ENCODE results near the gene MMS19. TPM values are rescaled to one million over a fixed set of nuclear protein-coding genes. Genes with fewer than 3 reads are reported as not detected.

The MMS19 gene
- polyA plus RNA-seq, 1 donor: 62.5 TPM

GRCh38 chr10:97525086-97525485, 26.9 kb upstream of the MMS19 start:
- Histone ChIP-seq H3K36me3 (ENCODE audit: control insufficient read depth, insufficient read depth, low read length) (no peaks in the 10 kb centered on the region), H3K9me3 (ENCODE audit: control insufficient read depth, low read depth, low read length) (peaks cover 3% of the 10 kb centered on the region), H3K4me1 (ENCODE audit: control insufficient read depth, insufficient read depth, low read length) (no peaks in the 10 kb centered on the region), H3K27me3 (ENCODE audit: control insufficient read depth, insufficient read depth, low read length) (no peaks in the 10 kb centered on the region), H3K27ac (ENCODE audit: low read length) (no peak overlapping the region), H3K4me3 (ENCODE audit: low read length) (no peak overlapping the region)
- DNase-seq: no peak
- WGBS (ENCODE audit: insufficient coverage, low lambda C conversion rate): no CpG with 5 or more reads among the region's 5 CpGs

- no peaks in the 10 kb centered on the region for H3K4me1 ChIP-seq (ENCODE audit: control insufficient read depth, insufficient read depth, low read length)
- no peak overlapping the region for H3K27ac ChIP-seq (ENCODE audit: low read length)
- WGBS (ENCODE audit: insufficient coverage, low lambda C conversion rate): 88% methylated on average over 2 of the region's 8 CpGs
- H3K27me3 ChIP-seq (ENCODE audit: control insufficient read depth, insufficient read depth, low read length): no peaks in the 10 kb centered on the region
- H3K9me3 ChIP-seq (ENCODE audit: control insufficient read depth, low read depth, low read length): no peaks in the 10 kb centered on the region
- DNase-seq: no peak
- no peaks in the 10 kb centered on the region for H3K36me3 ChIP-seq (ENCODE audit: control insufficient read depth, insufficient read depth, low read length)
- no peak overlapping the region for H3K4me3 ChIP-seq (ENCODE audit: low read length)
These were observed 24.7 kb upstream of the MMS19 start for GRCh38 chr10:97522937-97523336.

- WGBS (ENCODE audit: insufficient coverage, low lambda C conversion rate): no CpG with 5 or more reads among the region's 6 CpGs
- H3K27ac ChIP-seq (ENCODE audit: low read length): no peak overlapping the region
These were observed 23.8 kb upstream of the MMS19 start for GRCh38 chr10:97522071-97522470.

GRCh38 chr10:97520978-97521761, 22.9 kb upstream of the MMS19 start:
- 80% methylated on average over 1 of the region's 11 CpGs for WGBS (ENCODE audit: insufficient coverage, low lambda C conversion rate)
- H3K36me3 ChIP-seq (ENCODE audit: control insufficient read depth, insufficient read depth, low read length): no peaks in the 10 kb centered on the region
- no peak overlapping the region for H3K4me3 ChIP-seq (ENCODE audit: low read length)

More at GRCh38 chr10:97522071-97522470, 23.8 kb upstream of the MMS19 start:
- Histone ChIP-seq H3K27me3 (ENCODE audit: control insufficient read depth, insufficient read depth, low read length) (no peaks in the 10 kb centered on the region), H3K9me3 (ENCODE audit: control insufficient read depth, low read depth, low read length) (no peaks in the 10 kb centered on the region), H3K4me1 (ENCODE audit: control insufficient read depth, insufficient read depth, low read length) (no peaks in the 10 kb centered on the region), H3K36me3 (ENCODE audit: control insufficient read depth, insufficient read depth, low read length) (no peaks in the 10 kb centered on the region), H3K4me3 (ENCODE audit: low read length) (no peak overlapping the region)
- no peak for DNase-seq

GRCh38 chr10:97520520-97520919, 22.3 kb upstream of the MMS19 start:
- Histone ChIP-seq H3K27ac (ENCODE audit: low read length) (no peak overlapping the region), H3K27me3 (ENCODE audit: control insufficient read depth, insufficient read depth, low read length) (no peaks in the 10 kb centered on the region), H3K4me1 (ENCODE audit: control insufficient read depth, insufficient read depth, low read length) (no peaks in the 10 kb centered on the region), H3K36me3 (ENCODE audit: control insufficient read depth, insufficient read depth, low read length) (no peaks in the 10 kb centered on the region), H3K4me3 (ENCODE audit: low read length) (no peak overlapping the region), H3K9me3 (ENCODE audit: control insufficient read depth, low read depth, low read length) (no peaks in the 10 kb centered on the region)
- no CpG with 5 or more reads among the region's 5 CpGs for WGBS (ENCODE audit: insufficient coverage, low lambda C conversion rate)
- DNase-seq: no peak

More at GRCh38 chr10:97520978-97521761, 22.9 kb upstream of the MMS19 start:
- no peak overlapping the region for H3K27ac ChIP-seq (ENCODE audit: low read length)
- no peaks in the 10 kb centered on the region for H3K9me3 ChIP-seq (ENCODE audit: control insufficient read depth, low read depth, low read length)
- no peak for DNase-seq
- no peaks in the 10 kb centered on the region for H3K27me3 ChIP-seq (ENCODE audit: control insufficient read depth, insufficient read depth, low read length)
- H3K4me1 ChIP-seq (ENCODE audit: control insufficient read depth, insufficient read depth, low read length): no peaks in the 10 kb centered on the region

GRCh38 chr10:97519342-97519741, 21.1 kb upstream of the MMS19 start:
- H3K27me3 ChIP-seq (ENCODE audit: control insufficient read depth, insufficient read depth, low read length): no peaks in the 10 kb centered on the region
- H3K4me3 ChIP-seq (ENCODE audit: low read length): no peak overlapping the region
- no CpG with 5 or more reads among the region's 2 CpGs for WGBS (ENCODE audit: insufficient coverage, low lambda C conversion rate)
- no peak for DNase-seq
- H3K27ac ChIP-seq (ENCODE audit: low read length): no peak overlapping the region
- no peaks in the 10 kb centered on the region for H3K9me3 ChIP-seq (ENCODE audit: control insufficient read depth, low read depth, low read length)
- no peaks in the 10 kb centered on the region for H3K36me3 ChIP-seq (ENCODE audit: control insufficient read depth, insufficient read depth, low read length)
- H3K4me1 ChIP-seq (ENCODE audit: control insufficient read depth, insufficient read depth, low read length): no peaks in the 10 kb centered on the region

GRCh38 chr10:97518301-97519043, 20.2 kb upstream of the MMS19 start:
- H3K9me3 ChIP-seq (ENCODE audit: control insufficient read depth, low read depth, low read length): no peaks in the 10 kb centered on the region
- H3K27ac ChIP-seq (ENCODE audit: low read length): no peak overlapping the region
- no peaks in the 10 kb centered on the region for H3K27me3 ChIP-seq (ENCODE audit: control insufficient read depth, insufficient read depth, low read length)
- WGBS (ENCODE audit: insufficient coverage, low lambda C conversion rate): 30% methylated on average over 4 of the region's 10 CpGs
- DNase-seq: no peak
- no peak overlapping the region for H3K4me3 ChIP-seq (ENCODE audit: low read length)
- no peaks in the 10 kb centered on the region for H3K36me3 ChIP-seq (ENCODE audit: control insufficient read depth, insufficient read depth, low read length)
- no peaks in the 10 kb centered on the region for H3K4me1 ChIP-seq (ENCODE audit: control insufficient read depth, insufficient read depth, low read length)

- Histone ChIP-seq H3K4me1 (ENCODE audit: control insufficient read depth, insufficient read depth, low read length) (no peaks in the 10 kb centered on the region), H3K4me3 (ENCODE audit: low read length) (no peak overlapping the region), H3K9me3 (ENCODE audit: control insufficient read depth, low read depth, low read length) (no peaks in the 10 kb centered on the region), H3K27me3 (ENCODE audit: control insufficient read depth, insufficient read depth, low read length) (no peaks in the 10 kb centered on the region), H3K36me3 (ENCODE audit: control insufficient read depth, insufficient read depth, low read length) (no peaks in the 10 kb centered on the region), H3K27ac (ENCODE audit: low read length) (no peak overlapping the region)
- no CpG with 5 or more reads among the region's 6 CpGs for WGBS (ENCODE audit: insufficient coverage, low lambda C conversion rate)
- DNase-seq: no peak
These were observed 19.6 kb upstream of the MMS19 start for GRCh38 chr10:97517778-97518300.

GRCh38 chr10:97517096-97517750, 19.0 kb upstream of the MMS19 start:
- Histone ChIP-seq H3K27ac (ENCODE audit: low read length) (no peak overlapping the region), H3K4me3 (ENCODE audit: low read length) (no peak overlapping the region)

GRCh38 chr10:97515271-97515978, 17.2 kb upstream of the MMS19 start:
- H3K4me1 ChIP-seq (ENCODE audit: control insufficient read depth, insufficient read depth, low read length): no peaks in the 10 kb centered on the region
- H3K4me3 ChIP-seq (ENCODE audit: low read length): no peak overlapping the region
- H3K27ac ChIP-seq (ENCODE audit: low read length): no peak overlapping the region
- no peaks in the 10 kb centered on the region for H3K36me3 ChIP-seq (ENCODE audit: control insufficient read depth, insufficient read depth, low read length)
- H3K9me3 ChIP-seq (ENCODE audit: control insufficient read depth, low read depth, low read length): no peaks in the 10 kb centered on the region
- no peak for DNase-seq
- H3K27me3 ChIP-seq (ENCODE audit: control insufficient read depth, insufficient read depth, low read length): no peaks in the 10 kb centered on the region
- WGBS (ENCODE audit: insufficient coverage, low lambda C conversion rate): no CpG with 5 or more reads among the region's 10 CpGs

More at GRCh38 chr10:97517096-97517750, 19.0 kb upstream of the MMS19 start:
- Histone ChIP-seq H3K9me3 (ENCODE audit: control insufficient read depth, low read depth, low read length) (no peaks in the 10 kb centered on the region), H3K27me3 (ENCODE audit: control insufficient read depth, insufficient read depth, low read length) (no peaks in the 10 kb centered on the region), H3K36me3 (ENCODE audit: control insufficient read depth, insufficient read depth, low read length) (no peaks in the 10 kb centered on the region), H3K4me1 (ENCODE audit: control insufficient read depth, insufficient read depth, low read length) (no peaks in the 10 kb centered on the region)
- no peak for DNase-seq
- no CpG with 5 or more reads among the region's 15 CpGs for WGBS (ENCODE audit: insufficient coverage, low lambda C conversion rate)
